Stimulated activated CD4-positive, alpha-beta T cell treated with anti-CD3 and anti-CD28 coated beads, Interleukin-12 subunit alpha, Interleukin-12 subunit beta, amount 100 ng/mL, for 48 hours (primary cell): Measurements from ENCODE around the gene SAT1.

Experiments used
- DNase-seq, 3 donors: peaks; one replicate each; pipeline ENCODE4 v3.0.0-alpha.2; 2020; ENCODE audit warnings: low read depth in 2 of 3, low spot score in 1 of 3

Gene SAT1

DNA sequence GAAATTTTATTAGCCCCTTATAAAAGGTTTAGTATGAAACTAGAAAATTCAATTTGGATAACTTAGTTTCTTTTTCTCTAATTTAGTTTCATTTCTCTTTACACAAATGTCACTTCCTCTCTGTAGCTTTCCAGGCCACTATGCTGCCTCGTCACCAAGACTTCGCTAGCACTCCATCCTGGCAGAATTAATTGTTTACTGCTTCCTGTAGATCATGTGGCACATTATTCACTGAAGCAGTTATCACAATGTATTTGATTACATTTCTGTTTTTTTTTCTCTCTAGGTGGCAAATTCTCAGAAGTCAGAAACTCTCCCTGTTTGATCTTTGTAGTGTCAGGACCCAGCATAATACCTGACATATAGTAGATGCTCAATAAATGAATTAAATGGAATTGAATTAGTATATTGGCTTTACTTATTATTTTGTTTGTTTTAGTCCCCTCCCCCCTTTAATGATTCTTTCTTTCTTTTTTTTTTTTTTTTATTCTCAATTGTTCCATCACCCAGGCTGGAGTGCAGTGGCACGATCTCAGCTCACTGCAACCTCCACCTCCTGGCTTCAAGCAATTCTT lies 9.3 kb upstream of the SAT1 start:
- no peak for DNase-seq

DNA sequence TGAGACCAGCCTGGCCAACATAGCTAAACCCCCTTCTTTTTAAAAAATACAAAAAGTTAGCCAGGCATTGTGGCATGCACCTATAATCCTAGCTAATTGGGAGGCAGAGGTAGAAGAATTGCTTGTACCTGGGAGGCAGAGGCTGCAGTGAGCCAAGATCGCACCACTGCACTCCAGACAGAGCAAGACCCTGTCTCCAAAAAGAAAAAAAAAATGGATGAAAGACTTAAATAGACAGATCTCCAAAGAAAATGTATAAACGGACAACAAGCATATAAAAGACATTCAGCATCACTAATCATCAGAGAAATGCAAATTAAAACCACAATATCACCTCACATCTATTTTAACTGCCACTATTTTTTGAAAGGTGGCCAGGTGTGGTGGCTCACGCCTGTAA lies 6.6 kb upstream of the SAT1 start:
- no peak for DNase-seq

DNA sequence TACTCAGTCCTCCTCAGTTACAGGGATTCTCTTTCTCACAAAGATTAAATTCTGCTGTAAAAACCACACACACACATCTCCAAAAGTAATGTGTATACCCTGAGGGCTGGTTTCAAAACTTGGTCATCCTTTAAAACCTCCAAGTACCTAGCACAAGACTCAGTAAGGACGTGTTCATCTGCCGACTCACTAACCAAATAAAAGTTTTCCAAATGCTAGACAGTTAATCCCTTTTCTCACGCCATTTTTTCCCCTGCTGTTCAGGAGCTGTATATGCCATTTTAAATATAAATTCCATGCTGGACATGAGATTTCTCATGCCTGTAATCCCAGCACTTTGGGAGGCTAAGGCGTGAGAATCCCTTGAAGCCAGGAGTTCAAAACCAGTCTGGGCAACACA lies 3.9 kb upstream of the SAT1 start:
- no peak for DNase-seq

DNA sequence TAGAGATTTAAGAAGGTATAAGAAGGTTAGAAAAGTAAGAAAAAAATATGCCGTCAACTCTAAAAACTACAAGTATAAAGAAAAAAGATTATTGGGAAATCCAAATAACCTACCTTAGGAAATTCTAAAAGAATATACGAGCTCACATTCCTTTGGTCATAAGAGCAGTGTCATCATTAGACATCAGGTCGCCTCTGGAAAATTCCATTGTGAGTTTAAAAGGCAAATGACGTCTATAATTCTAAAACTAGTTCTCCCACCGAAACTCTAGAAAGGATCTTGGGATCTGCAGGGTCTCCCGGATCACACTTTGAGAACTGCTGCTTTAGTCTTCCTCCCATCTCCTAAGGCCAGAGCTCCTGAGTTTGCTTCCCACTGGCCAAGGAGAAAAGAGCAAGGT lies 518 bp upstream of the SAT1 start:
- no peak for DNase-seq

DNA sequence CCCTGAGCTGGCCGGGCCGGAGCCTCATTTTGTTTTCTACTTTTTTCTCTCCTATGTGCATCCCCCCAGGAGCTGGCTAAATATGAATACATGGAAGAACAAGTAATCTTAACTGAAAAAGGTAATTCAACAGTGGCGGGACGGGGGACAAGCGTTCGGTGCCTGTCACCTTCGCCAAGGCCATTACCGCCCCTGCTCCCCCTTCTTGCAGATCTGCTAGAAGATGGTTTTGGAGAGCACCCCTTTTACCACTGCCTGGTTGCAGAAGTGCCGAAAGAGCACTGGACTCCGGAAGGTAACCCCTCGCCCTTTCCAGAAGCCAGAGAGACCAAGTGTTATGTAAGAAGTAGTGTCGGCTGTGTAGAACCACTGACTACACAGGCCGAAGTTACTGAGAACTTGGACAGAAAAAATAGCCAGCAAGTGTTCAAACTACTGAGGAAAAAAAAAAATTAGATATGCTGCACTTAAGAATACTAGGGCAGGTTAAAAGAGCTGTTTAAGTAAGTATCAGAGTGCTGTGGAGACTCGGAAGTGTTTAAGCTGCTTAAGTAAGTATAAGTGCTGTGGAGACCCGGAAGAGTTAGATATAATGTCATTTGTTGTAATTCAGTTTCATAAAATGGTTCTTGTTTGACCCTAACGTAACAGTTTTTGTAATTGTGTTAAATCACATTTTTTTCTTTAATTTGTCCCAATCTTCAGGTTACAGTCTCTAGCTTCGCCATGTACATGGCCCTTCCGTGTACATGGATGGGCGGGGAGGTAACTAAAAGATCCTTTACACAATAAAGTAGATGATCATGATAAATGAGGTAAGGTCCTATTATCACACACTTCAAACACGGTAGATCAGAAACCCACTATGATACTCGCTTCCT lies 856 bp downstream of the SAT1 start:
- no peak for DNase-seq

DNA sequence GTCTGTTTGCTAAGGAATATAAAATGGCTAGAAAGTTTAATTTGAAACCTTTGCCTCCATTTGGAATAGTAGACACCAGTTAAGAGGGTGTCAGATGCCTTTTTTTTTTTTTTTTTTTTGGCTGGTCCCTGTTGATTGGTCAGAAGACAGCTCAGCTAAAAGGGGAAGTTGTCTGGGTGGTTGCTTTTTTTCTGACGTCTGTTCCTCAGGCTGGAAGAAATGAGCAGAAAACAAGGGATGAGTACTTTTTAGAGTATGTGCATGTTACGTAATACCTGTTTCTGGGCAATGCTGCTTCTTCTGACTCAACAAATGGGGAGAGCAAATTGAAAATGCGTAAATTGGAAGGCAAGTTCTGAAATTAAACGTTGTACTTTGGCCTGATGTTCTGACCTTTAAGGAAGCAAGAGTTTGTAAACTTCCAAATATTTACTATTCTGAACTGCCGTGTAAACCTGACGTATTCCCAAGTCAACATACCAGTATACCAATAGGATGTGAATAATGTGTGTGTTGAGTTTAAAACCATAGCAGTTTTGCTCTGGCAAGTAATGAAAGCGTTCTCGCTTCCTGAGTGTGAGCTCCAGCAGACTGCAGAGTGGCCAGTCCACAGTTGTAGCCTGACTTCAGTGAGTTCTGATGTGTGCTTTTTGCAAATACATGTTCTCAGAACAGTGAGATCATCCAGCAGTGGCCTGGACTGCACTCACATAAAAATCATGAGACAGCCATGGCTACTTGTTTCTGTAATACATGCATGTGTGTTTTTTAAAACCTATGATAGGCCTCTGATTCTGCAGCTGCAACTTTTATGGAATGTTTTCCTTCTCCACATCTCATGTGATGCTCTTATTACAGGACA lies 1.7 kb downstream of the SAT1 start:
- DNase-seq: no peak

DNA sequence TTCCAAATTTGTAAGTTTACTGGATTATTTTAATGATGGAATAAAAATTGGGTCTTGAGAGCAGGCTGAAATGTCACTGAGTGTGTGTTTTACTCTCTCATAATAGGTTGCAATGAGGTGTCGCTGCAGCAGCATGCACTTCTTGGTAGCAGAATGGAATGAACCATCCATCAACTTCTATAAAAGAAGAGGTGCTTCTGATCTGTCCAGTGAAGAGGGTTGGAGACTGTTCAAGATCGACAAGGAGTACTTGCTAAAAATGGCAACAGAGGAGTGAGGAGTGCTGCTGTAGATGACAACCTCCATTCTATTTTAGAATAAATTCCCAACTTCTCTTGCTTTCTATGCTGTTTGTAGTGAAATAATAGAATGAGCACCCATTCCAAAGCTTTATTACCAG lies 2.6 kb downstream of the SAT1 start:
- DNase-seq: no peak

DNA sequence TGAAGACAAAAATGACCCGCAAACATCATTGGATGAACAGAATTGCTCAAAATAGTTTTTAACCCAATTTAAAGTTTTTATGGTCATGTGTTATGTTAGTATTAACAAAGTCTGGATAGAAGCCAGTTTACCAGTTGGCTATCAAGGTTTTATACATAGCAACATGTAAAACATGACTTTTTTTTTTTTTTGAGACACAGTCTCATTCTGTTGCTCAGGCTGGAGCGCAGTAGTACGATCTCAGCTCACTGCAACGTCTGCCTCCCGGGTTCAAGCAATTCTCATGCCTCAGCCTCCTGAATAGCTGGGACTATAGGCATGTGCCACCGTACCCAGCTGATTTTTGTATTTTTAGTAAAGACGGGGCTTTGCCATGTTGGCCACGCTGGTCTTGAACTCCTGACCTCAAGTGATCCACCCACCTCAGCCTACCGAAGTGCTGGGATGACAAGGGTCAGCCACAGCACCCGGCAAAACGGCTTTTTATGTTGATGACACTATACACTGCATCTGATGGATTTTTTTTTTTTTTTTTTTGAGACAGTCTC lies 3.4 kb downstream of the SAT1 start:
- no peak for DNase-seq

DNA sequence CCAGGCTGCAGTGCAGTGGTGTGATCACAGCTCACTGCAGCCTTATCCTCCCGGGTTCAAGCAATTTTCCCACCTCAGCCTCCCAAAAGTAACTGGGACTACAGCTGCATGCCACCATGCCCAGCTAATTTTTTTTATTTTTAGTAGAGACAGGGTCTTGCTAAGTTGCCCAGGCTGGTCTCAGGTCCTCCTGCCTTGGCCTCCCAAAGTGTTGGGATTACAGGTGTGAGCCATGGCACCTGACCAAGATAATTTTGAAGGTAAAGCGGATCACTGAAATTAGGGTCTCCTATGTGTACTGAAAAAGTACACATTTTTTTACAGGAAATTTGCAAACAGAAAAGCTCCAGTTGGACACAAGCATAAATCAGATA lies 4.8 kb downstream of the SAT1 start:
- no peak for DNase-seq

DNA sequence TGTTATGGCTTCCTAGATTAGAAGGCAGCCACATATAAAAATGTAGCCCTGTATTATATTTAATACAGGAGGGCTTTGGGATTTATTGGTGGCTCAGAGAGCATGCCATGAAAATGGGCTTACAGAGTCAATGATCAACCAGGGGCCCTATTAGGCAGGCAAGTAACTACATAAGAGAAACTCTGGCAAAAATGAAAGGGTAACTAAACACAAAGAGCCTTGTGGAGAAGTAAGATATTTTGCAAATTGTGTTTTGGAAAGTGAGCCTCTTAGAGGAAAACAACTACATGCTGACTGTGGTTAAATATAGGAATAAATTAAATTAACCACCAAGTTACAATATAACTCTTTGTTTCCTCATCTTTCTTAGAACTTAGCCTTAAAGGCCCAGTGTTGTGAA lies 5.5 kb downstream of the SAT1 start:
- no peak for DNase-seq

DNA sequence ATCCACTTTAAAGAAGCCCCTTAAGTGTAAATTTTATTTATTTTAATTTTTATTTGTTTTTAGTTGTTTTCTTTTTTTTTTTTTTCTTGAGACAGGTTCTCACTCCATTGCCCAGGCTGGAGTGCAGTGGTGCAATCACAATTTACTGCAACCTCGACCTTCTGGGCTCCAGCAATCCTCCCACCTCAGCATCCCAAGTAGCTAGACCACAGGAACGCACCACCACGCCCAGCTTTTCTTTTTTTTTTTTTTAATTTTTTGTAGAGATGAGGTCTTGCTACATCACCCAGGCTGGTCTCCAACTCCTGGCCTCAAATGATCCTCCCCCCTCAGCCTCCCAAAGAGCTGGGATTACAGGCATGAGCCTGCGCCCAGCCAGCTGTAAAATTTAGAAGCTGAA lies 6.0 kb downstream of the SAT1 start:
- no peak for DNase-seq

DNA sequence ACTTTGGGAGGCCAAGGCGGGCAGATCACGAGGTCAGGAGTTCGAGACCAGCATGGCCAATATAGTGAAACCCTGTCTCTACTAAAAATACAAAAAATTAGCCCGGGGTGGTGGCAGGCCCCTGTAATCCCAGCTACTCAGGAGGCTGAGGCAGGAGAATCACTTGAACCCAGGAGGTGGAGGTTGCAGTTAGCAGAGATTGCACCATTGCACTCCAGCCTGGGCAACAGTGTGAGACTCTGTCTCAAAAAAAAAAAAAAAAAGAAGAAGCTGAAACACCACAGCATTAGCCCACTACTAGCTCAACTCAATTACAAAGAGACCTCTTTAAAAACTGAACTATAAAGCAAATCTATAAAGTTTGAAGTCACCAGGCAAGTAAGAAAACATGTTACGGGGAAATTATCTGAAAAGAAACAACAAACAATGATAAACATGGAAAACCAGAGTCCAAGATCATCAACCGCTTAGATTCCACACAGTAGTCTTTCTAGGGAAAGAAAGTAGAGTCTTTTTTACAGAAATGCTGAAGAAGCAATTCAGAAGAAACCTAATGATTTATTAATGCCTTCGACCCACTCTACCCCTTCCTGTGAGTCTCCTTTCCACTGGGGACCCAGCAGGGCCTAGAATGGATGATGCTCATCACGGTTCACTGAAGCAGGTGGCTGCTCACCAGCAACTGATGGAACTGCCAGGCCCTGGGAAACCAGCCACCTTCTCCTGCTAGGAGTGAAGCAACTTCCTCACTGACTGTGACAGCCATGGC lies 6.6 kb downstream of the SAT1 start:
- no peak for DNase-seq

DNA sequence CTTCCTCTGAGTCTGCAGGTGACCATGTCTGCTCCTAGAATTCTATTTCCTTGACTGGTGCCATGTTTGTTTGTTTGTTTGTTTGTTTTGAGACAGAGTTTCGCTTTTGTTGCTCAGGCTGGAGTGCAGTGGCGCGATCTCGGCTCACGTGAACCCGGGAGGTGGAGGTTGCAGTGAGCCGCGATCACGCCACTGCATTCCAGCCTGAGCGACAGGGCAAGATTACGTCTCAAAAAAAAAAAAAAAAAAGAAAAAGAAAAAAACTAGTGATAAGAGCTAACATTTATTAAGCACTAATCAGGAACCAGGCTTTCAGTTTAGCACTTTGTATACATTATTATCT lies 7.2 kb downstream of the SAT1 start:
- no peak for DNase-seq

DNA sequence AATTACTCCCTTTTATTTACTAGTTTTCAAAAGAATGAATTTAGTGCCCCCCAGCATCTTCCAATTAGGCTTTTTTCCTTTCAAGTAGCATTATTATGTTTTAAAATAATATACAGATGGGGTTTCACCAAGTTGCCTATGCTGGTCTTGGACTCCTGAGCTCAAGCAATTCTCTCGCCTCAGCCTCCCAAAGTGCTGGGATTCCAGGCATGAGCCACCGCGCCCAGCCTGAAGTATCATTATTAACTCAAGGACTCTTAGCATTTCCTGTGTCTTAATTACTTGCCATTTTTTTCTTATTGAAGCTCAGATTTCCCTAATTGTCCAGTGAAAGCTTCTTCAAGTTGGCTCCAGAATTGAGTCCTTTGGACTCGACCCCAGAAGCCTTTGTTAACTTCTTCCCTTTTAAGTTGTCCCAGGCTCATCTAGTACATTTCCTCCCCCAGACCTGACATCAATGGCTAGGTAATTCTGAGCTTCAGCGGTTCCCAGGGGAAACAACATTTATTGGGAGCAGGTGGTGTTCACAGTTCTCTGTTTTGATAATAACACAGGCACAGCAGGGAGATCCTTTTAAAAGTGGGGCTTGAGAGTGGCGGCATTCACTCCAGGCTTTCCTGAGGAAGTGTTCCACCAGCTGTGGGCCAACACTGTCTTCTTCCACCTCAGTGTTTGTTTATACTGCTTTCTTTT lies 10.0 kb downstream of the SAT1 start:
- no peak for DNase-seq

DNA sequence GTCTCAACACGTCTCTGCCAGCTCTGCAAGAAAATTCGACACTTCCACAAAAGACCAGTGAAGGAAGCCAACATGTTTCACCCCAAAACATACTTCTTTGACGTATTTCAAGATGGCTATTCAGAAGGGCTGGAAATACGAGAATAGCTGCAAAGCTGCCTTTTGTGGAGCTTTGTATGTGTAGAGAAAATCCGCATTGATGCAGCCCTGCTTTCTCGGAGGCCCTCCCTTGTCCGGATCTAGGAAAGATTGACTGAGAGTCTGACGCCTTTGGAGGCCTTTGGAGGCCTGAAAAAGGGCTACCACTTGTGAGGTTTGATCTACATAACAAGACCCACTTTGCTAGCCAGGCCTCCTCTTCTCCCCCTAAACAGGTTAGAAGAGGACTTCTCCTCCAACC lies 12.2 kb downstream of the SAT1 start:
- DNase-seq: no peak

DNA sequence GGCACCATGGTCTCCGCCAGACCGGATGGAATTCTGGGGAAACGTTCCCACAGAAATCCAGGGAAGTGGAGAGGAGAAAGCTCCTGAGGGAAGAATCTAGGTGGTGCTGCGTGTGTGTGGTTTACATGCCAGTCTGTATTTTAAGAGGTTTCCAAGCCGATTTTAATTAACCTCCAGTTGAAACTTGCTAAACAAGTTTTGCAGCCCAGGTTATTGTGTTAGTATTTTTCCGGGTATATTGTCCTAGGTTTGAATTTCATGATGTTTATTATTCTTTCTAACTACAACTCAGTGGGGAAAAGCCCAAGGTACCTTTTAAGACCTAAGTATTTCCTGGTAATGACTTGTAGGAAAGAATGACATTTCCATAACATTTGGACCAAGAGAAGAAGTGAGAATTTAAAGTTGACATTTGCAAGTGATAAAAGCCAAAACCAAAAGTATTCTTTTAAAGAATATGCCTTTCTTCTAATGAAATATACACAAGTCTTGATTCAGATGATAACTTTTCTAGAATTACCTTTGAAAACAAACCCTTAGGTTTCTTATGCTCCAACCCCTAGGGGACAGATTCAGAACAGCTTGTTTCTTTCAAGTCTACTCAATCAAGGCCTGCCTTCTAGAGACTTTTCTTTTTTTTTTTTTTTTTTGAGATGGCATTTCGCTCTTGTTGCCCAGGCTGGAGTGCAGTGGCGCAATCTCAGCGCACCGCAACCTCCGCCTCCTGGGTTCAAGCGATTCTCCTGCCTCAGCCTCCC lies 14.6 kb downstream of the SAT1 start:
- no peak for DNase-seq

DNA sequence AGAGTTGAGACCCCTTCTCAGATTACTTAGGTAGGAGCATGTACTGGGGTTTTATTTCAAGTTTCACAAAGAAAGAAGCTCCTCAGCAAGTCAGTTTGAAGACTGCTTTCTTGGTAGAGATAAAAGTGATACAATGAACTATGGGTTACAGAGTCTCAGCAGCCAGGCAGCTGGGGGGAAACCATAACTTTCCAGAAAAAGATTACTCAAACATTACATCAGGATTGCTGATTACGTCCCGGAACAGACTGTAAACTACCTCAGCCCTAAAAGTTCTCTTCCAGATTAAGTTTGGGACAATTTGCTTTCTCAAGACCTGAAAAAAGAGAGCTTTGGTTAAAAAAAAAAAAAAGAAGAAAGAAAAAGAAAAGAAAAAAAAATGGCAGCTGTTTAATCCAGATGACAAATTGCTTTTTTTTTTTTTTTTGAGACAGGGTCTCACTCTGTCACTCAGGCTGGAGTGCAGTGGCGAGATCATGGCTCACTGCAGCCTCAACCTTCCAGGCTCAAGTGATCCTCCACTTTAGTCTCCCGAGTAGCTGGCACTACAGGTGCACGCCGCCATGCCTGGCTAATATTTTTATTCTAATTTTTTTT lies 16.6 kb downstream of the SAT1 start:
- DNase-seq: no peak

DNA sequence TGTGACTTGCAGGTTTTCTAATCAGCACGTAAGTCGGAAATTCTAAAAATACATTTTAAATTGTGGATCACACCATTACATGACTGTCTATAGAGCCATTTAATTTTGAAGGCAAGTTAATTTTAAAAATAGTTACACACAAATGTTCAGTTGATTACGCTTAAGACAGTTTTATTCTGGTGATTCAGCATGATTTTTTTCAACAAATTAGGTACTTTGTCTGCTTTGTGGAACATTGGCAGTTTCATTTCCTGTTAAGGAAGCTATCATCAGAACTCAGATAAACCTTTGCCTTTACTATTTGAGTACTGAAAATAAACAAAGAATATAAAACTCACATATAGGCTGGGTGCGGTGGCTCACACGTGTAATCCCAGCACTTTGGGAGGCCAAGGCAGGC lies 19.5 kb downstream of the SAT1 start:
- DNase-seq: no peak

DNA sequence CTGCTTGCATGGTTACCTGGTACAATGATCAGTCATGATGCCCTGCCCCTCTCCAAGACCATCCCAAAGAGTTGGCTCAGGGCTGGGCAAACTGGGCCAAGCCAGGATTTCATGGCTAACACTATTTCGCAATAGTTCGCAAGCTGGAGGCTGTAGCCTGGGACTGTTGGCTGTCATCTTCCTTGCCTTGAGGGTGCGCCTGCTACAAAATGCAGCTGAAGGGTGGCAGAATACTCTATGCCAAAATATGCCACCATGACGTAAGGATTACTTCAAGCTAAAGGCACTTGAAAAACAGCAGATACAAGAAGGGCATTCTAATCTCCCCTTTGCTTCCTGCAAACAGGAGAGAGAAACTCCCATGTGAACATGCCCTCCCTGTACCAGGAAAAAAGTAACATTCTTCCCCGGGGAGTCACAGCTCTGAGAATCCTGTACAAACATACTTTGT lies 21.0 kb downstream of the SAT1 start:
- DNase-seq: no peak
